HG02759 (cell line): ENCODE measurements around the gene B3GAT2.

Source experiments
- ATAC-seq: cut with Tn5 transposase; IDR thresholded peaks from one replicate; pipeline ENCODE4 v1.9.1; 2021; ENCODE audit warnings: mild to moderate bottlenecking, moderate library complexity; ENCODE audit not compliant: unreplicated experiment

The B3GAT2 gene

GRCh38 chr6:70901324-70901723, 55.5 kb downstream of the B3GAT2 start:
- no peak for ATAC-seq

GRCh38 chr6:70900047-70900446, 56.8 kb downstream of the B3GAT2 start:
- ATAC-seq, result no peak

- ATAC-seq, result no peak
Measured at GRCh38 chr6:70894001-70894400, 62.9 kb downstream of the B3GAT2 start.

GRCh38 chr6:70889270-70889669, 67.6 kb downstream of the B3GAT2 start:
- no peak for ATAC-seq

- no peak for ATAC-seq
Measured at GRCh38 chr6:70886661-70887060, 70.2 kb downstream of the B3GAT2 start.

GRCh38 chr6:70886071-70886470, 70.8 kb downstream of the B3GAT2 start:
- no peak for ATAC-seq

- ATAC-seq, result peak; percentile 83
Measured at GRCh38 chr6:70884074-70884983, 72.5 kb downstream of the B3GAT2 start.

GRCh38 chr6:70879496-70879895, 77.4 kb downstream of the B3GAT2 start:
- ATAC-seq, result no peak

GRCh38 chr6:70874181-70874913, 82.5 kb downstream of the B3GAT2 start:
- ATAC-seq, result no peak

GRCh38 chr6:70872469-70872868, 84.4 kb downstream of the B3GAT2 start:
- no peak for ATAC-seq

GRCh38 chr6:70864401-70864800, 92.5 kb downstream of the B3GAT2 start:
- no peak for ATAC-seq

GRCh38 chr6:70863343-70863742, 93.5 kb downstream of the B3GAT2 start:
- peak; percentile 50 for ATAC-seq

- ATAC-seq, result no peak
Measured at GRCh38 chr6:70860920-70861319, 95.9 kb downstream of the B3GAT2 start.

GRCh38 chr6:70860045-70860444, 96.8 kb downstream of the B3GAT2 start:
- ATAC-seq, result no peak

GRCh38 chr6:70857387-70858077, 99.3 kb downstream of the B3GAT2 start:
- ATAC-seq, result peak; percentile 99

GRCh38 chr6:70852667-70853246, 104.1 kb downstream of the B3GAT2 start:
- ATAC-seq, result no peak

- no peak for ATAC-seq
Measured at GRCh38 chr6:70849348-70850069, 107.4 kb downstream of the B3GAT2 start.

- ATAC-seq, result no peak
Measured at GRCh38 chr6:70847106-70848084, 109.5 kb downstream of the B3GAT2 start.

- no peak for ATAC-seq
Measured at GRCh38 chr6:70846207-70846835, 110.5 kb downstream of the B3GAT2 start.
